GM19455 (cell line): Measurements from ENCODE around the gene CYP1A2.
"Not testable (repeated sequence)": the region's sequence is repeated elsewhere in the genome, so short reads cannot be mapped to it uniquely, and the experiment has no call there.

Experiments
- ATAC-seq: cut with Tn5 transposase; IDR thresholded peaks from one replicate; pipeline ENCODE4 v1.9.1; 2021; ENCODE audit not compliant: unreplicated experiment

Gene CYP1A2

GRCh38 chr15:74776821-74777768 lies 28.4 kb downstream of the CYP1A2 start:
- ATAC-seq: no peak

- no peak for ATAC-seq
These were observed 29.3 kb downstream of the CYP1A2 start for GRCh38 chr15:74777769-74778598.

- ATAC-seq: no peak
These were observed 29.9 kb downstream of the CYP1A2 start for GRCh38 chr15:74778599-74778970.

GRCh38 chr15:74779162-74779648 lies 30.6 kb downstream of the CYP1A2 start:
- no peak for ATAC-seq

- no peak for ATAC-seq
These were observed 32.1 kb downstream of the CYP1A2 start for GRCh38 chr15:74780523-74781430.

- peak; percentile 26 for ATAC-seq
These were observed 33.0 kb downstream of the CYP1A2 start, which contains the start of gene CSK for GRCh38 chr15:74781431-74782258. CSK (plus strand) TSS chr15:74782080; CDS start chr15:74798298, 16,218 bp downstream.

- ATAC-seq: no peak
These were observed 33.8 kb downstream of the CYP1A2 start for GRCh38 chr15:74782259-74783071.

- ATAC-seq: no peak
These were observed 34.6 kb downstream of the CYP1A2 start for GRCh38 chr15:74783072-74783807.

- ATAC-seq: no peak
These were observed 35.1 kb downstream of the CYP1A2 start for GRCh38 chr15:74783808-74784175.

- no peak for ATAC-seq
These were observed 36.0 kb downstream of the CYP1A2 start for GRCh38 chr15:74784426-74785193.

GRCh38 chr15:74785194-74786032 lies 36.8 kb downstream of the CYP1A2 start:
- no peak for ATAC-seq

GRCh38 chr15:74786081-74786480 lies 37.4 kb downstream of the CYP1A2 start:
- ATAC-seq: not testable (repeated sequence)

GRCh38 chr15:74786551-74787165 lies 38.0 kb downstream of the CYP1A2 start:
- ATAC-seq: no peak

- ATAC-seq: peak; percentile 48
These were observed 38.8 kb downstream of the CYP1A2 start for GRCh38 chr15:74787251-74788041.

GRCh38 chr15:74788042-74788682 lies 39.5 kb downstream of the CYP1A2 start:
- ATAC-seq: no peak
